GM18861 (cell line): ENCODE data around the gene HADHA.
A peak's percentile ranks its signal among the peaks of the same experiment; 100 is the strongest.
"Not testable (repeated sequence)": the region's sequence is repeated elsewhere in the genome, so short reads cannot be mapped to it uniquely, and the experiment has no call there.

Experiments used
- ATAC-seq: cut with Tn5 transposase; IDR thresholded peaks from one replicate; pipeline ENCODE4 v1.9.1; 2021; ENCODE audit not compliant: unreplicated experiment

Gene HADHA

GRCh38 chr2:26244309-26245230 lies at the start of gene HADHA, which contains the start of gene HADHB:
Gene HADHA, minus strand, starts transcription at chr2:26244632. Its CDS starts 36 bp downstream, at chr2:26244596.
Gene HADHB, plus strand, starts transcription at chr2:26244939. Its CDS starts 9,316 bp downstream, at chr2:26254255.
- peak; percentile 46 for ATAC-seq

- no peak for ATAC-seq
Observed at GRCh38 chr2:26292646-26293045, 48.2 kb upstream of the HADHA start.

DNA sequence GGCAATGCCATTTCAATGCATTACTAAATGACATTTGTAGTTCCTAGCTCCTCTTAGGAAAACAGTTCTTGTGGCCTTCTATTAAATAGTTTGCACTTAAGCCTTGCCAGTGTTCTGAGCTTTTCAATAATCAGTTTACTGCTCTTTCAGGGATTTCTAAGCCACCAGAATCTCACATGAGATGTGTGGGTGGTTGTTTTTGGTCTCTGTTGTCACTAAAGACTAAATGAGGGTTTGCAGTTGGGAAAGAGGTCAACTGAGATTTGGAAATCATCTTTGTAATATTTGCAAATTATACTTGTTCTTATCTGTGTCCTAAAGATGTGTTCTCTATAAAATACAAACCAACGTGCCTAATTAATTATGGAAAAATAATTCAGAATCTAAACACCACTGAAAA lies 45.6 kb upstream of the HADHA start:
- ATAC-seq, result no peak

DNA sequence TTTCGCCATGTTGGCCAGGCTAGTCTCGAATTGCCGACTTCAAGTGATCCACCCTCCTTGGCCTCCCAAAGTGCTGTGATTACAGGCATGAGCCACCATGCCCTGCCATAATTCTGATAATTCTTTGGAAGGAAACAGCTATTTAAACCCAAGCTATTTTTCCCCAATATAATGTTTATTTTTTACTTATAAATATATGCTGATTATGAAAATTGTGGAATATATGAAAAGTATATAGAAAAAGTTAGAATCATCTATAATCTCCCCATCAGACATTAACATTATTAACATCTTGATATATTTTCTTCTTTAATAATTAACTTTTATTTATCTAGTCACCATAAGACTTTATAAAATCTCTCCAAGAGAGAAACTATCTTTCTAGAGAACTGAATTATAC lies 41.5 kb upstream of the HADHA start:
- no peak for ATAC-seq

GRCh38 chr2:26284132-26284531 lies 39.7 kb upstream of the HADHA start:
- ATAC-seq, result no peak

- no peak for ATAC-seq
Observed at GRCh38 chr2:26283606-26284005, 39.2 kb upstream of the HADHA start.

DNA sequence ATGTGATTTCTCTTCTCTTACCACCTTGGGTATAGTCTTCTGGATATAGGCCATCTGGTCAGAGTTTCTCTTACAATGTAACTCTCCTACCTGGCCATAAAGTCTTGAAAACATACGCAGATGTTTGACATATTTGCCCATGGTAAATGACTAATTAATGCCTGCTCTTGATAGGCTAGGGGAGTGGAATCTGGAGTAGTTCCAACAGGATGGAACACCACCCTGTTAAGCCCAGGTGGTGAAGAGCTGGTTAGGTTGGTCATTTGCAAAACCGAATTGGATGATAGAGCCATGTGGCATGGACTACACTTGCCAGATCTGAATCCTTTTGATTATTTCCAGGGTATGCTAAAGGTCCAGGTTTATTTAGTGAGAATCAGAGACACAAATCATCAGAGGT lies 36.8 kb upstream of the HADHA start:
- no peak for ATAC-seq

- ATAC-seq, result no peak
Observed at GRCh38 chr2:26279886-26280285, 35.5 kb upstream of the HADHA start.

DNA sequence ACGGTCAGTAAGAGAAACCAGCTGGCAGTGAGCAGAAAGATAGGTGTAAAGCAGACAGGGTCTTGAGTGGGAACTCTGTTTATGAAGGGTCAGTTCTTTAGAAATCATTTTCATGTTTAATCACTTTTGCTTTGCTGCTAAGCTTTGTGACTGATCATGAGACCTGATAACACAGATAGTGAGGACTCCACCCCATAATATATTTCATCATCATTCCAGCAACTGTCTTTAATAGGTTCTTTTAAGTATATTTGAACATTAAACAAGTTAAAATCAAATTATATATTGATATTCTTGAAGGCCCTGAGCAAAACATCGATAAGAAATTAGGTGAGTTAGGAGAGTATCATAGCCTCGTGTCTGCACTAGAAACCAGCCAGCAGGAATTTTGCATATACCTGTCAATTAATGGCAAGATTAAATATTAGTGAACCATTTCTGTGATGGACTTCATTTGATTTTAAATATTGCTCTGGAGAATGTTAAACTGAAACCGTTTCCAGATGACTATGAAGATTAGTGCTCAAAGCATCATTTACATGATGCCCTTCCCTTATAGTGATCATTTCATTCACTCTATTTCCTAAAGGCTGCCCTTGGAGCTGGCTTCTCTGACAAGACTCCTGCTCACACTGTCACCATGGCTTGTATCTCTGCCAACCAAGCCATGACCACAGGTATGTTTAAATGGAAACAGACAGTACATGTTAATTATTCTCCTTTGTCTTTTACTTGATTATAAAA lies 32.2 kb upstream of the HADHA start:
- ATAC-seq, result no peak

DNA sequence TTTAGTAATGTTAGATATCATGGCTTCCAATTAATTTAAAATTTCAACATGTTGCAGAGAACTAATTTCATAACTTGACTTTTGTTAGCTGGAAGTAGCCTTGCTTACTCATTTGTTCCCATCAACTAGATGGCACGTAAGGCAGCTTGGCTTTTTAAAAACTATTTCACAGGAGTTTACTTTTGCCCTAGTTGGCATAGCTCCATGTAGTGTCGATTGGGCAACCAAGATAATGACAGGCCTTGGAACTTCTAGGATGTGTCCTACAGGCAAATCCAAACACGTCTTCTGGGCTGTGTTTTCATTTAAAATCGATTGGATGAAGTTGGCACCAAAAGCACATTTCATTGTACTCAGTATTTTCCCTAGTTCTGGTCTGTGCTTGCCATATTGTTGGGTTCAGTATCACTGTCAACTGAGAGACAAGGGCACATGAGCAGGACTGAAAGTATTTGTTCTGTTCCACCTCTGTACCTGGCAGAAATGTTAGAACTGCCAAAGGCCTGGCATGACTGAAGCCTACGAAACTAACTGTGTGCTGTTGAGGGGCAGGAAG lies 29.7 kb upstream of the HADHA start:
- no peak for ATAC-seq

DNA sequence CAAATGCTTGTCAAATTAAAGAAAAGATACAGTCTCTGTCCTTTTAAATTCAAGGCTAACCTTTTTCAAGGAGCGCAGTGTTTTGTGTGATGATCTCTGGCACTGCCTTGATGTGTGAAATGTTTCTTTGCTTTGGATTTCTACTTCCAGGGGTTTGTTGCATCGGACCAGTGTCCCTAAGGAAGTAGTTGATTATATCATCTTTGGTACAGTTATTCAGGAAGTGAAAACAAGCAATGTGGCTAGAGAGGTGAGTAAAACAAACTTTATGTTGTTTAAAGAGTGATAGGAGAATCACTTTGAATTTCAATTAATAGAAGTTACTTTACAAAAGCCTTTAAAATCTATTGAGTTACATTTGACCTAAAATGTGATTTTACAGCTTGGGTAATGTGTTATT lies 29.1 kb upstream of the HADHA start:
- no peak for ATAC-seq

GRCh38 chr2:26270373-26270772 lies 25.9 kb upstream of the HADHA start:
- ATAC-seq, result no peak

- ATAC-seq, result no peak
Observed at GRCh38 chr2:26269571-26270158, 25.2 kb upstream of the HADHA start.

GRCh38 chr2:26268670-26269385 lies 24.4 kb upstream of the HADHA start:
- not testable (repeated sequence) for ATAC-seq

- ATAC-seq, result no peak
Observed at GRCh38 chr2:26268213-26268612, 23.8 kb upstream of the HADHA start.

GRCh38 chr2:26258836-26259235 lies 14.4 kb upstream of the HADHA start:
- not testable (repeated sequence) for ATAC-seq

- no peak for ATAC-seq
Observed at GRCh38 chr2:26255759-26256384, 11.4 kb upstream of the HADHA start.

DNA sequence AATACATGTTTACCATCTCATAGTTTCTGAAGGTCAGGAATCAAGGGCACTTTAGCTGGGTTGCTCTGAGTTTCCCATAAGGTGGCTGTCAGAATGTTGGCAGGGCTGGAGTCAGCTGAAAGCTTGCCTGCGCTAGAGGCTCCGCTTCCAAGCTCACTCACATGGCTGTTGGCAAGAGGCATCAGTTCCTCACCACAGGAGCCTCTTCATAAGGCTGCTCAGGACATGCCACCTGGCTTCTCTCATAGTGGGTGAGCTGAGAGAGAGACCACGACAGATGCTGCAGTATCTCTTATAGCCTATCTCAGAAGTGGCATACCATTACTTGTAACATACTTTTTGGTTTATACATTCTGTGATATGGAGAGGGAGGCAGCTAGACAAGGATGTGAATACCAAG lies 7.5 kb upstream of the HADHA start:
- no peak for ATAC-seq

DNA sequence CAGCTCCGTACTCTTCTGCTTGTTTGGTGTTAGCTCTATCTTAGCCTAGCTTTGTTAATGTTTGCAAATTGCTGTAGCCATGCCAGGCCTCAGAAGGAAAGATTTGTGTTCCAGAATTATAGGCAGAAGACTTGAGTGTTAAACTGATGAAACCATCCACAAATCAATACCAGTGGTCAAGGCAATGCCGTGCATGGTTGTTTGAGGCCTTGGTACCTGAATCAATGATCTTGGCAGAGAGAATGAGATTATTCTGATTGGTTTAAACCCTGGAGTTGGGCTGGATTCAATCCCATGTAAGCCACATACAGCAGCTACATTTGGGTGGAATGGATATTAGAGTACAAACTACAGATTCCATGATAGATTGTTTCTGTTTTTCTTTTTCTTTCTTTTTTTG lies 5.2 kb upstream of the HADHA start:
- ATAC-seq, result no peak

DNA sequence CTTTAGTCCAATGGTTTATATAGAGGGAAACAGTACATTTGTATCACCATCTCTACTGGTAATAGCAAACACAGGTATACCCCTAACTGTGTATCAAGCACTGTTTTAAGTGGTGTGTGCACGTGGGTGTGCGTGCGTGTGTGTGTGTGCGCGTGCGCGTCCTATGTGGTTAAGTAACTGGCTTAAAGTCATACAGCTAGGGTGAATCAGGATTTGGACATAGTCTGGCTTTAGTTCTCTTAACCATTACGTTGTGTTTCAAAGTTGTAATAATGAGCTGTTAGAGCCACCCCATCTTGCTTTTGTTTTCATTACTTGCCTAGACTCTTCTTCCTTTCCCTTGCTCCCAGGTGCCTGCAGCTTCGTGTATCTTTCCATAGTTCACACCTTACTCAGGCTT lies 2.4 kb upstream of the HADHA start:
- no peak for ATAC-seq
